Fibroblast of villous mesenchyme (primary cell): Measurements from ENCODE around the gene PON2. TPM values are rescaled to one million over a fixed set of nuclear protein-coding genes. Genes with fewer than 3 reads are reported as not detected.

Source experiments
- DNase-seq: peaks from one replicate; pipeline ENCODE4 v3.0.0-alpha.2; 2010; ENCODE audit warnings: low read depth
- H3K4me3 ChIP-seq: 2 replicates; pipeline ENCODE4 v1.5.1; 2011; ENCODE audit warnings: low read depth, mild to moderate bottlenecking, low read length
- total RNA-seq: library from RNA; depleted of rRNA; stranded (reverse); fragments of >200 nt; gene quantifications from 2 replicates; pipeline ENCODE4 v1.2.3, GENCODE V29; 2012
- TF ChIP-seq, protein P1 (sequence below): IDR thresholded peaks from 2 replicates; pipeline ENCODE4 v1.5.1; 2012; ENCODE audit warnings: low read depth, mild to moderate bottlenecking, low read length; ENCODE audit not compliant: insufficient read depth

Gene PON2
- total RNA-seq, 1 donor = 95.9 TPM

DNA sequence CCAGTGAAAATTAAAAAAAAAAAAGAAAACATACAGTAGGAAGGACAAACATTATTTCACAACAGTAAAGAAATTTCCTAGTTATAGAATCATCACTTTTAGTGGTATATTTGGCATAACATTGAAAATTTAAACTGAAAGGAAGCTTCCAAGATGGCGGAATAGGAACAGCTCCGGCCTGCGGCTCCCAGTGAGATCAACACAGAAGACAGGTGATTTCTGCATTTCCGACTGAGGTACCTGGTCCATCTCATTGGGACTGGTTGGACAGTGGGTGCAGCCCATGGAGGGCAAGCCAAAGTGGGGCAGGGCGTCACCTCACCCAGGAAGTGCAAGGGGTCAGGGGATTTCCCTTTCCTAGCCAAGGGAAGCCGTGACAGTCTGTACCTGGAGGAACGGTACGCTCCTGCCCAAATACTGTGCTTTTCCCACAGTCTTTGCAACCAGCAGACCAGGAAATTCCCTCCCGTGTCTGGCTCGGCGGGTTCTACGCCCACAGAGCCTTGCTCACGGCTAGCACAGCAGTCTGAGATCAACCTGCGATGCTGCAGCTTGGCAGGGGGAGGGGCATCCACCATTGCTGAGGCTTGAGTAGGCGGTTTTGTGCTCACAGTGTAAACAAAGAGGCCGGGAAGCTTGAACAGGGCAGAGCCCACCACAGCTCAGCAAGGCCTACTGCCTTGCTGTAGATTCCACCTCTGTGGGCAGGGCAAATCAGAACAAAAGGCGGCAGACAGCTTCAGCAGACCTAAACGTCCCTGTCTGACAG lies 58.0 kb downstream of the PON2 start:
- TF ChIP-seq, protein P1, sequence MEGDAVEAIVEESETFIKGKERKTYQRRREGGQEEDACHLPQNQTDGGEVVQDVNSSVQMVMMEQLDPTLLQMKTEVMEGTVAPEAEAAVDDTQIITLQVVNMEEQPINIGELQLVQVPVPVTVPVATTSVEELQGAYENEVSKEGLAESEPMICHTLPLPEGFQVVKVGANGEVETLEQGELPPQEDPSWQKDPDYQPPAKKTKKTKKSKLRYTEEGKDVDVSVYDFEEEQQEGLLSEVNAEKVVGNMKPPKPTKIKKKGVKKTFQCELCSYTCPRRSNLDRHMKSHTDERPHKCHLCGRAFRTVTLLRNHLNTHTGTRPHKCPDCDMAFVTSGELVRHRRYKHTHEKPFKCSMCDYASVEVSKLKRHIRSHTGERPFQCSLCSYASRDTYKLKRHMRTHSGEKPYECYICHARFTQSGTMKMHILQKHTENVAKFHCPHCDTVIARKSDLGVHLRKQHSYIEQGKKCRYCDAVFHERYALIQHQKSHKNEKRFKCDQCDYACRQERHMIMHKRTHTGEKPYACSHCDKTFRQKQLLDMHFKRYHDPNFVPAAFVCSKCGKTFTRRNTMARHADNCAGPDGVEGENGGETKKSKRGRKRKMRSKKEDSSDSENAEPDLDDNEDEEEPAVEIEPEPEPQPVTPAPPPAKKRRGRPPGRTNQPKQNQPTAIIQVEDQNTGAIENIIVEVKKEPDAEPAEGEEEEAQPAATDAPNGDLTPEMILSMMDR = no peak
- no peak overlapping the region for H3K4me3 ChIP-seq
- DNase-seq = no peak

DNA sequence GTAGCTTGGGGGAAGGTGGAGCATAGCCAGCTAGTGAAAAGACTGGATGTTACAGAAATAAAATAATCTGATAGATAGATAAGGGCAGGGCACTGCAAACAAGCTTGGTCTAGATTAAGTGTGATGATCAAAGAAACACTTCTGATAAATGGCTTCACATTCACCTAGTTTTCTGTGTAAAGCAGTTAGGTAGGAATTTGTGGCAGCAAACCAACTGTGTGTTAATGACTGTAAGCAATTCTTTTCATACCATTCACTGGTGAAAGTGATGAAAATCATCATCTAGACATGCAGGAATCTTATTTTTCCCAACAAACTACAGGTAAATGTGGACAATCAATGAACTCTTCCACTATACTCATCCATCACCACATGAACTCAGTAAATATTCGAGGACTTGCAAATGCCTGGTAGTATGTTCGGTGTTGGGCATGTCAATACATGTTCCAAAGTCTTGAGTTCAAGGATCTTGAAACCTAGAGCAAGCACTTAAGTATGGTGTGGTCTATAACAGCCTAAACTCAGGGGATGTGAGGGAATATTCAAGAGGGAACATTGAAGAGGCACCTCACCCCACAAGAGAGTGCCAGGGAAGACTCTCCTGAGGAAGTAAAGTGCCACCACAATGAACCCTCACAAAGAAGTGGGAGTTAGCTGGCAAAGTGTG lies 59.1 kb downstream of the PON2 start:
- TF ChIP-seq, protein P1 = no peak
- H3K4me3 ChIP-seq = no peak overlapping the region
- no peak for DNase-seq

DNA sequence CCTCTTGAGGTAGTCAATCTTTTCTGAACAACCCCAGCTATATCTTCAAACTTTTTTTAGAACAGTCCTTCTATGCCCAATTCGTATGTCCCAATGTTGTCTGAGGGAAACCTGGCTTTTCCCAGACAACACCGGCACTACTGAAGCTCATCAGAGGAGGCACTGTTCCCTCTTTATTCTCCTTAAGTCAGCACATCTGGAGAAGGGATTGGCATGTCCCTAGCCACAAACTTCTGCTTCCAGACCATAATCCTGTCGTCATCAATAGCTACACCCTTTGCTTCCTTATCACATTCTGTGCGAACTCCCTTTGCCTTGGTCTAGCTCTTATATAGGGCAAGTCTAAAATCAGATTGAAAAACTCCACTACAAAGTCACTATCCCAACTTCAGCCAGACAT lies 61.5 kb downstream of the PON2 start:
- DNase-seq = no peak
- no peak overlapping the region for H3K4me3 ChIP-seq
- TF ChIP-seq, protein P1 = no peak

DNA sequence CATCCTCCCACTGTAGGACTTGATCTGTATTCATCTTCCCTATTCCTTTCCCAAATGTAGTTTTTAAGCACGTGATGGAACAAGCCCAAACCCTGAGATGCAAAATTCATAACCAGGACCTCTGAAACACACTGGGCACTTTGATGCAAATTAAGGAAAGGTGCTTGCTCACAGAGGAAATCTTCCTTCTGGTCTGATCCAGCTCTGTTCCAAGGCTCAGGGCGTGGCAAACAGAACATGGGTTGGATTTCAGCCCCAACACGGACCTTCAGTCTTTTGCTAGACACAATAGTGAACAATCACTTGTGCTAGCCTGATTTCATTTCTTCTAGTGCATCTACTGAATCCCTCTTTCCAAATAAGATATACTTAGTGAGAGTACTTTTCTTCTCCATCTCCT lies 66.6 kb downstream of the PON2 start:
- DNase-seq = no peak
- H3K4me3 ChIP-seq = no peak overlapping the region
- TF ChIP-seq, protein P1 = no peak

DNA sequence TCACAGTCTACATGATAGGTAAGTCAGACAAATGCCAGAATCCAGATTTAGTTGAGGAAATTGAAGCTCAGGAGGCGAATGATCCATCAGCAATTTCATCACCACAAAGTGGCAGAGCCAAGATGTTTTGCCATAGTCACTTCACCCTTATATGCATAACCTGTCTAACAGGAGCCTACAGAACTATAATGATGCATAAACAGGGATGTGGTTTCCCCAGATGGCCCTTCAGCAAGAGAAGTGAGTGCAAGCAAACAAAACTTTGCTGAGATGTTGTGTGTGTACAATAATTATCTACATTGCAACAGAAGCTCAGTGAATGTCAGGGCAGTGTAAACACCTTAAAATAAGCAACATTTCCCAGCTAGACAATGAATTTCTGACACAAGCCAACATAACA lies 67.2 kb downstream of the PON2 start:
- TF ChIP-seq, protein P1 = no peak
- no peak overlapping the region for H3K4me3 ChIP-seq
- no peak for DNase-seq

DNA sequence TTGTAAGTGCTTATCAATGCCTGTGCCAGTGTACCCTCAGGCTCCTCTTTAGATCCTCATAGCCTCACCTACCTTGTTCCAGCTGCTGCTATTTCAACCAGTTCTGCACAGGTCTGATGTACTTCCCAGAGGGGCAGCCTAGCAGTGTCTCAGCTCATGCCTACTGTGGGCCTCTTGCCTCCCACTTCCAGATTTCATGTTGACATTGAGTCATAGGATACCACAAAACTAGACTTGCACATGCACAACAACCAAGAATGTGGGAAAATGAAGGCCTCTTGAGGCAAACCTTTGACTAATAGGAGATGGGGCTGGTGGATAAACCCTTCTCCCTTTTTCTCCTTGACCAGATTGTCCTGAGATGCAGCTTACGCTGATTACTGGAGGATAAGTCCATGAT lies 69.7 kb downstream of the PON2 start:
- TF ChIP-seq, protein P1 = no peak
- H3K4me3 ChIP-seq = no peak overlapping the region
- DNase-seq = no peak

DNA sequence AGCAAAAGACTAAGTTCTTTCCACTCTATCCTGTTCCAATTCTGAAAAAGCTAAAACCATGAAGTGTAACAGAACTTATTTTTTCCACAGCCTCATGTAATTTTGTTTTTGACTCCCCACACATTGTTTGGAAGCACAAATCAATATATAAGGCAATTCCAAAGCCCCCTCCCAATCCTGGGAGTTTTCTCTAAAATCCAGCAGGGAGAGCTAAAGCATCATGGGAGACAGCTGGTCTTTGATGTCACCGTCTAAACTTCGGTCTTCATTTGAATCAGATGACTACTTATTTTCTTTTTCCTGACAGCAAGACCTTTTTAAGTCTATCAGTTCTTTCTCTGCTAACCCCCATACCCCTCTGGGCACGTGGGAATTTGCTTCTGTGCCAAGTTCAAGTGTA lies 77.2 kb downstream of the PON2 start:
- peak; percentile 10 for DNase-seq
- no peak overlapping the region for H3K4me3 ChIP-seq
- TF ChIP-seq, protein P1 = peak; percentile 31
